ENCODE data around the gene EPHA10.
A peak's percentile ranks its signal among the peaks of the same experiment; 100 is the strongest.
"Not testable (repeated sequence)": the region's sequence is repeated elsewhere in the genome, so short reads cannot be mapped to it uniquely, and the experiment has no call there.

Gene EPHA10

DNA sequence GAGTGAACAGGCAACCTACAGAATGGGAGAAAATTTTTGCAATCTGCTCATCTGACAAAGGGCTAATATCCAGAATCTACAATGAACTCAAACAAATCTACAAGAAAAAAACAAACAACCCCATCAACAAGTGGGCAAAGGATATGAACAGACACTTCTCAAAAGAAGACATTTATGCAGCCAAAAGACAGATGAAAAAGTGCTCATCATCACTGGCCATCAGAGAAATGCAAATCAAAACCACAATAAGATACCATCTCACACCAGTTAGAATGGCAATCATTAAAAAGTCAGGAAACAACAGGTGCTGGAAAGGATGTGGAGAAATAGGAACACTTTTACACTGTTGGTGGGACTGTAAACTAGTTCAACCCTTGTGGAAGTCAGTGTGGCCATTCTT, 6.5 kb upstream of the EPHA10 start:
- DNase-seq (ENCODE audit: low read depth in 2 of 2): not testable (repeated sequence)

DNA sequence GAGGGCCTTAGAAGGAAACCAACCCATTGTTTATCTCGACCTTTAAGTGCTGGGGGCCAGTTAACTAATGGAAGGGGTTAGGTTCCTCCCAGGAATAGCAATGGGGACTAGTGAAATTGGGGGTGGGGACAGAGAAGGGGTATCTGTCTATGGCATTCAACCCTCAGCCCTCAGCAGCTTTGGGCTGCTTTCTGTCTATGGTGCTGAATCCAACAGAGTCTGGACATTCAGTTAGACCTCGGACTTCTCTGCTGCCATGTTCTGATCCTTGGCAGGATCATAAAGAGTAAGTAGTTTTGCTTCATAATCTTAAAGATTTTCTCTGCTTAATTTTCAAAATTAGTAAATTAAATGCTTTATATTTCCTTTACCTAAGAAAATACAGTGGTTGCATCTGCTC, 2.6 kb upstream of the EPHA10 start:
- no peak for DNase-seq (ENCODE audit: low read depth in 2 of 2)

DNA sequence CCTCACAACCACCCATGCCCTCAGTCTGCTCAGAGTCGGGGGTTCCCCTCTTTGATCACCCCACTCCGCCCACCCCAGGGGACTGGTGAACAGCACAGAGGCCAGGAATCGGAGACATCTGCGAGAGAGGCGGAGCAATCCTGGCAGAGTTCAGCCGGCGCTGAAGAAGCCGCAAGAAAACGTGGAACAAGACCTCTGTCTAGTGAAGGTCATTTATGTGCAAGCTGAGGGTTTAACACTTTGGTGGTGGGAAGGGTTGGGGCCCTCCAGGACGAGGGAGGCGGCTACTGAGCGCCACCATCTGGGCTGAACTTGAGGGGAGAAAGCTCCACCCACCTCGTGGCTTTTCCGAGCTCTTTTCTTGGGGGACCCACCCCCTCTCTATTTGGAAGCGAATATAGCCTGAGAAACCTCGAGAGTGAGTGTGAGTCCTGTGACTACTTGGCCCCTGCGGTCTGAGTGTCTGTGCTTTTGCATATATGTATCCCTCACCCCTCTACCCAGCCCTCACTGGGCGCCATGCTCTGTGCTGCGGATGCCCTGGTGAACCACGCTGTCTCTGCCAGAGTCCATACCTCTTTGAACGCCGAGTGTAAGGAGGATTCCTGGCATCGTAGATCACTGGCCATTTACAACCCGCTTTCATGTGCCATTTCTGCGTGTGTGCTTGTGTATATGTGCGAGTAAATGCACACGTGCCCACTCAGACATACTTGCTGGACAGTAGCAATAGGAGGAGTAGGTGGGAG, 1.2 kb upstream of the EPHA10 start:
- DNase-seq (ENCODE audit: low read depth in 2 of 2): no peak

DNA sequence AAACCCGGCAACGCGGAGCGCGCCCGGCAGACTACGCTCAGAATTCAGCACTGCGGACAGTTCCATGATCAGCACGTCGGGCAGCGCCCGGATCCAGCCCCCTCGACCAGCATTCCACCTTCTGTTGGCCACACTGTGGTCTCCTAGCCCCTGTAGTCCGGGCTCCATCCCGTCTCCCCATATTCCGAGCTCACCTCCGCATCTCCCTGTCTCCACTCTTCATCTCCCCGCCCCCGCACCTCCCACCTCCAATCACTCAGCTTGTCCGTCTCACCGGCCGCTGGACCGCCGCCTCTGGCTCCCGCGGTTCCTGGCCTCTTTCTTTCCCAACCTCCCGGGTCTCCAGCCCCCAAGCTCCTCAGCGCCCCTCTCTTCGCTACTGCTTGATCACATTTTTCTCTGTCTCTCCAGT, 500 bp downstream of the EPHA10 start:
- DNase-seq (ENCODE audit: low read depth in 2 of 2): peak; percentile 30 to 35

DNA sequence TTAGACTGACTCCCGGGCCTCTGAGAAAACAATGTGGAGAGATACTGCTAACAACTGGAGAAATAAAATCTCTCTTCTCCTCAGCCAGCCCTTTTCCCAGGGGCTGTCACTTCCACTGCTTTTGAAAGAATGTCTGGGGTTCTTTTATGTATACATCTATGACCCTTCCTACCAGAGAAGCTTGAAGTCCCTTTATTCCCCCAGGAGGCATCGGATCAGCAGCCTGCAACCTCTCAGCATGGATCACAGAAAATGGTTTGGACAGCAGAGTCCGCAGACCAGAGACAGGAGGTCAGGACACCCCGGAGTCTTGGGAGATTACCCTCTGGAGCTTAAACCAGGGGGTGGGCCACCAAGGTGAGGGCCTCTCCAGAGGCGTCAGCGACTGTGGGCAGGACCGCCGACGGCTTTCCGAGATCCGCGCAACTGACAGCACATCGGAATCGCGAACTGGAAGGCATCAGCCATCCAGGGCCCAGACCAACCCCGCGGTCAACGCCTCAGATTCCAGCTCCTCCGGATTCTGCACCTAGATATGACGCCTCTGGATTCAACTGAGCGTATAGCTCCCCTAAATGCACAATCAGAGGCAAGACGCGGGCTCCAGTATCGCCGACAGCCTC, 1.0 kb downstream of the EPHA10 start:
- DNase-seq (ENCODE audit: low read depth in 2 of 2): no peak

DNA sequence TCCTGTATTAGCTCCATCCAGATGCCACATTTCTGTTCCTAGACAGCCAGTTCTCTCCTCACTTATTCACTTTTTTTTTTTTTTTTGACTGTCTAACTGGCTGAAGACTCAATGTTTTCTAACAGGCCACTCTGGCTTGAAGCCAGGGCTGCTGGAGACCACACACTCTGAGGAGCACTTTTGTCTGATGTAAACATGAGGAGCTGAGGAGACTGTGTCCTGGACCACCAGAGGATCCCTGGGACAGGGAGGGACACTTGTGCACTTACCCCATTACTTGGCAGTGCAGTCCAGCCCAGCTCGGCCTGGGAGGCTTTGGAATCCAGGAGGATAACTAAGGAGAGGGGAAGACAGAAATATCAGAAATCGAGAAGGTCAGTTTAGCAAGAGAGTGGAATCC, 2.4 kb downstream of the EPHA10 start:
- DNase-seq (ENCODE audit: low read depth in 2 of 2): no peak

DNA sequence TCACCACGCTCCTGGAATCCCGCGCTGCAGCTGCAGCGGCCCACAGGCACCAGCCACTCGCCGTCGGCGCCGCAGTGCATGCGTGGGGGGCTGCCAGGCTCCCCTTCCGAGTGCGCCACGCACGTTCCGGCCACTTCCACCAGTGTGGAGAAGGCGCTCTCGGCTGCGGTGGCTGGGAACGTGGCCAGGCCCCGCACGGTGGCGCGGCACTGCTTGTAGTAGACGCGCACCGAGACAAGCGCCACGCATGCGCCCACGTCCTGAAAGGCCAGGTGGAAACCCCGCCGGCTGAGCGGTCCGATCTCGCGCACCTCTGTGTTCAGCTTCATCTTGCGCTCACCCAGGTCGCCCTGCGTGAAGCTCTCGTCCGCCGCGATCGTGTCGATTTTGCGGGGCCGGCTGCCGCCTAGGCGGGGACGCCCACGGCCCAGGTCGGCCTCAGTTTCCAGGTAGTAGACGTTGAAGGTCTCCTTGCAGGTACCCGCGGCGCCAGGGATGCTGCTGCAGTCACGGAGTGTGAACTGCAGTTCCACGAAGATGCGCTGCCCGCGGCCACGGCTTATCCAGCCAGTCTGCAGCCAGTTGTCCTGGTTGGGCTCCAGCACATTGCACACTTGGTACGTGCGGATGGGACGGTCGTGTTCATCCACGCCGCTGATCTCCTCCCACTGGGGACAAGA, 3.4 kb downstream of the EPHA10 start:
- DNase-seq (ENCODE audit: low read depth in 2 of 2): no peak

DNA sequence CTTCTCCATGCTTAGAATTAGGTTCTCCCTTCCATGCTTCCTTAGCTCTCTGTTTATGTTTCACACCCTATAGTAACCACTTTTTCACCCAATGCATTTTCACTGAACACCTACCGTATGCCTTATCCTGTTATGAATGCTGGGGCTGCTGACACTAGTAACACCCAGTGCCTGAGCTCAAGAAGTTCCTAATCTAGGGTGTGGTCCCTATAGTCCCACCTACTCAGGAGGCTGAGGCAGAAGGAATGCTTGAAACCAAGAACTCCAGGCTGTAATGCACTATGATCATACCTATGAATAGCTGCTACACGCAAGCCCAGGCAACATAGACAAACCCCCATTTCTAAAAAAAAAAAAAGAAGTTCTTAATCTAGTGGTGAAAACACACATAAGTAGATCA, 5.5 kb downstream of the EPHA10 start:
- no peak for DNase-seq (ENCODE audit: low read depth in 2 of 2)

DNA sequence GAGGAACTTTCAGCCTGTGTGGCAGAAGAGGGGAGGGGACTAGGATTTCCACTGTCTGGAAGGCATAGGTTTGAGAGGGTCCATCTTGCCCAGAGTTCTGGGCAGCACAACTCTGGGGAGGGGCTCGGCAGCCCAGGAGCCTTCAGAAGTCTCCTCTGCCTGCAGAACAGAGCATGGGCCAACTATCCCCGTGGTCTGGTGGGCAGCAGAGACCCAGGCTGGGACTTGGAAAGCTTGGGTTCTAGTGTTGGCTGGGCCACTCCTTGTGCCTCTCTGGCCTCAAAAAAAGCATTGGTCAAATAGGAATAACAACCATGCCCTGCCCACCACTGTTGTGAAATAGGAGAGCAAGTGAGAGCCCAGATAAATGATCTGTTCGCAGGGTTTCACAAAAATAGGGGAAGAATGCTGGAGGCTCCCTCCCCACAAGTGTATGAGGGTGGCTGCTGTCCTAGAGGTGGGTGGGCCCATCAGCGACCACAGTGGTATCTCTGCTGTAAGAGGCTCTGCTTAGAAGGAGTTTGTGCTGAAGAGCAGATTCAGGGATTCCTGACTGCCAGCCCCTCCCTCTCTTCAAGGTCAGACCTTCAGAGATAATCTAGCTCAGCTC, 8.9 kb downstream of the EPHA10 start:
- no peak for DNase-seq (ENCODE audit: low read depth in 2 of 2)

DNA sequence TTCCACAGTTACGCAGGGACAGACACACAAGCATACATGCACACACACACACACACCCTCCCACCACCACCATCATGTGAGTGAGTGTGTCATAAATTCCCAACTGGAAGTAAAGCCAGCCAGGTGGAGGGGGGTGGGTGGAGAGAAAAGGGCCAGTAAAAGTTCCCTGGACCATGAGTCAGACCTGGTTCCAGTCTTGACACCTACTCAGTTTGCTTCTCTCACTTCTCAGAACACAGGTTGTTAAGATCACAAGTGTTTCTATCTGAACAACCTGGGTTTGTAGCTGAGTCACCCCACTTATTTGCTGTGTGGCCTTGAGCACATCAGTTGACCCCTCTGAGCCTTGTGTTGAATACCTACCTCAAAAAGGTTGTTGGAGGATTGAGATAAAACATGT, 9.6 kb downstream of the EPHA10 start:
- peak in 1 of 2 donors; percentile 42 for DNase-seq (ENCODE audit: low read depth in 2 of 2)

DNA sequence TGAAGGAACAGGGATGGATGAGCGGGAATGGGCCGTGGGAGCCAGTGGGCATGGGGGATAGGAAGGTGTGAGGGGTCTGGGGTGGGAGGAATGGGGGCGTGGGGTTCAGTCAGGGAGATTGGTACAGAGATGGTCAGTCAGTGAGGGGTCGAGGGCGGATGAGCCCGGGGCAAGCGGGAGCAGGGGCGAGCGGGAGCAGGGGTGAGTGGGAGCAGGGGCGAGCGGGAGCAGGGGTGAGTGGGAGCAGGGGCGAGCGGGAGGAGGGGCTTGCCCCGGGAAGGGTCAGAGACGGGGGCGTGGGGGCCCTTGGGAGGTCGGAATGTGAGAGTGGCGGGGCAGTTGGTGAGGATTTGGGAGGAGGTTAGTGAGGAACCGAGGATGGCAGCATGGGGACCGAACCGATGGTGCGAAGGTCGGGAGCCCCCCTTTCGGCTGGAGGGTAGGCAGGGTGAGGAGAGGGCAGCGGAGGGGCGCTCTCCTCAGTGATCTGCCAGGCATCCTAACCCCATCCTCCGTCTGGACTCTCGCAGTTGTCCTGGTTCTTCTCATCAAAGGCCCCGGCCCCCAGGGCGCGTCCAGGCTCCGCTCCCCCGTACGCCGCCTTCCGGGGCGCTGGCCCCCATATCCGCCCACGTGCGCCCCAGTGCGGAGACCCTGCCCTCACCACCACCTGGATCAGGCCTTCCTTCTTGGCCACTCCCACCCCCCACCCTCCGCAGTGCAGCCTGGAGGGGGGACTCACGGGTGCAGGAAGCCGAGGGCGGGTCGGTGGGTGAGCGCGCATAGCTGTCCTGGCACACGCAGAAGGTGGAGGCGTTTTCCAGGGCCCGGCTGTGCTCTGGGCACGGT, 11.2 kb downstream of the EPHA10 start:
- no peak for DNase-seq (ENCODE audit: low read depth in 2 of 2)

DNA sequence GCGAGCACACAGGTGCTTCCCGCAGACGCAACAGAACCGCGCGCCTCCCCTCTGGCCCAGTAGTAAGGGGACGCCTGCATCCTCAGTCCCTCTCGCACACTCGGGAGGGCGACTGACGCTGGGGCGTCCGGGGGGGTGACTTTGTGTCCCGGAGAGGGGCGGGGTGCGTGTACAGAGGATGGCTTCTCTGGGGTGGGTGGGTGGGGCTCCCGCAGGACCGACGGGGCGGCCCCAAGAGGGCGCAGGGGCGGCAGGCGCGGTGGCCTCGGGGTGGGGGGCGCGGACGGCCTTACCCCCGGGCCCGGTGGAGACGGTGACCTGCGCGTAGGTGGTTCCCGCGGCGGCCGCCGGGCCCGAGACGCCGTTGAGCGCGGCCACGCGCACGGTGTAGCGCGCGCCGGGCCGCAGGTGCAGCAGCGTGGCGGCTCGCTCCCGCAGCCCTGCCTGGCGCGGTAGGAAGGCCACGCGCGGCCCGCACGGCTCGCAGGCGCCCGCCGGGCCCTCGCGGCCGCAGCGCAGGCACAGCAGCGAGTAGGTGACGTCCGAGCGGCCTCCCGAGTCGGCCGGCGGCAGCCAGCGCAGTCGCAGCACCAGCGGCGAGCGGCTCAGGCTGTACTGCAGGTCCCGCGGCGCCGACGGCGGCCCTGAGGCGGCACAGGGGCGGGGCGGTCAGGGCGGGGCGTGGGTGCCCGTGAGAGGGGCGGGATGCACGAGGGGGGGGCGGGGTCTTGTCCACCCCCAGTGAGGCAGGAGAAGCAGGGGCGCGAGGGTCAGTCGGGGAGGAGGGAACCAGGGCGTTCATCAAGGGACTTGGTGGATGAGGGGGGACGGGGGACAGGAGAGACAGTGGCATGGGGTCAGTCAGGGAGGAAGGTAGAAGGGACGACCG, 12.1 kb downstream of the EPHA10 start:
- DNase-seq (ENCODE audit: low read depth in 2 of 2): peak in 1 of 2 donors; percentile 31

DNA sequence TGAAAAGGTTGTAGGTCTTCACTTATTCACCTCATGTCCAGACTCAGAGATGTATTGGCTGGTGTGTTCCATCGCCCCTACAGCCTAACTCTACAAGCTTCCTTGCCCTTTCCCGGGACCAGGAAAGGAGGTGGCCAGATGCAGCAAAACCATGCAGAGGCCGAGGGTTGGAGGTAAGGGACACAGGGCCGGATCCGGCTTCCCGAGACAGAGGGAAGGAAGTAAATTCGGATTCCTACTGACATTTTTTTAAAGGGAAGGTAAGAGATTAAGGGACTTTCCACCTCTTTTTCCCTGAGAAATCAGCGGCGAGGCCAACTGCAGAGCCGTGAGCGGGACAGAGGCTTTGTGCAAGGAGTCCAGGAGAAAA, 12.7 kb downstream of the EPHA10 start:
- DNase-seq (ENCODE audit: low read depth in 2 of 2): no peak

DNA sequence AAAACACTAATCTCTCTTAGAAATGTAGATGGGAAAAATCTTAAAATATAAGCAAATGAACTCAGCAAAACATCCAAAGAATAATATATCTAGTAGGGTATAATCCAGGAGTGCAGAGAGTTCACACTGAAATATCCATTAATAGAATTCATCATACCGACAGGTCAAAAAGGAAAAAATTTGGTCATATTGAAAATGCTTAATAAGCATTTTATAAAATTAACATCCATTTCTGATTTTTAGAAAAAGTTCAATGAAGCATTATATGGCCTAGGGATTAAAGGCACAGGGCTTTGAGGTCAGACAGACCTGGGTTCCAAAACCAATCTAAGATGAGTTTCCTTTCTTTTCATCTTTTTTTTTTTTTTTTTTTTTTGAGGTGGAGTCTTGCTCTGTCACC, 16.4 kb downstream of the EPHA10 start:
- no peak for DNase-seq (ENCODE audit: low read depth in 2 of 2)

DNA sequence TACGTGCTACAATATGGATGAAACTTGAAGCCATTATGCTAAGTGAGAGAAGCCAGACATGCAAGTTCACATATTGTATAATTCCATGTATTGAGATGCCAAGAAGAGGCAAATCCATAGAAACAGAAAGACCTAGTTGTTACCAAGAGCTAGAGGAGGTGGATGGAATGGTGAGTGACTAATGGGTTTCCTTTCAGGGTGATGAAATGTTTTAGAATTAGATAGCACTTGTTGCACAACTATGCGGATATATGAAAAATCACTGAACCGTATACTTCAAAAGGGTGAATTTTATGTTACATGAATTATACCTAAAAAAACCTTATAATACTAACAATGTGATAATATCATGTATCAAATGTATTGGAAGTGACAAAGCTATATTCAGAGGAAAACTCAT, 18.1 kb downstream of the EPHA10 start:
- DNase-seq (ENCODE audit: low read depth in 2 of 2): no peak

DNA sequence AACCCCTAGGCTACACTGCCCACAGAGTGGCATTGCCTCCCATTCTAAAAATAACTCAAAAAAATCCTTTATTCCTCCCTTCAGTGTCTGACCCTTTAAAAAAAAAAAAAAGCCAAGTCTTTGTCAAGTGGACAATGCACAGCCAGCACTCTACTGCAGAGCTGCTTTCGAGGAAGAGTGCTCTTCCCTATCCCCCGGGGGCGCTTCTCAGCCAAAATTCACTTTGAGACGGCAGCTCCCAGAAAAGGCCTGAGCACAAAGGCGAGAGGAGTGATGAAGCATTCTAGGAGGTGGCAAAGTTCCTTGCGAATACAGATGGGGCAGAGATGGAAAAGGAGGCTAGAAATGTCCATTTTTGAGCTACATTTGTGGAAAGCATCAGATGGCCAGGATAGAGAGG, 23.3 kb downstream of the EPHA10 start:
- no peak for DNase-seq (ENCODE audit: low read depth in 2 of 2)

DNA sequence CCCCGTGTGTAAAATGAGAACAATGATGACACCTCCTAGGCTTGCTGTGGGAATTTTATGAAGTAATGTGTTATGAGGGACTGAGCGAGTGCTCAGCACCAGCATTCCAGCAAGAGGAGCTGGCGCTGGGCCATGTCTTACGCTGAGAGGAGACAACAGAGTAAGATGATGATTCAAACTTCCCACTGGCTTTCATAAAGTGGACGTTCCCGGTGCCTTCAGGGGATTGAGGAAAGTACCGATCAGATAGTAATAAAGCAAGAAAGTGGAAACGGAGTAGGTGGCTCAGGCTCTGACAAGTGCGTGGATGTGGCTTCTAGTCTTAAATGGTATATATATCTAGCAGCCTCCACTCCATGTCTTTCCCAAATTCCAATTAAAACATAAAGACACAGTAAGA, 23.8 kb downstream of the EPHA10 start:
- no peak for DNase-seq (ENCODE audit: low read depth in 2 of 2)

DNA sequence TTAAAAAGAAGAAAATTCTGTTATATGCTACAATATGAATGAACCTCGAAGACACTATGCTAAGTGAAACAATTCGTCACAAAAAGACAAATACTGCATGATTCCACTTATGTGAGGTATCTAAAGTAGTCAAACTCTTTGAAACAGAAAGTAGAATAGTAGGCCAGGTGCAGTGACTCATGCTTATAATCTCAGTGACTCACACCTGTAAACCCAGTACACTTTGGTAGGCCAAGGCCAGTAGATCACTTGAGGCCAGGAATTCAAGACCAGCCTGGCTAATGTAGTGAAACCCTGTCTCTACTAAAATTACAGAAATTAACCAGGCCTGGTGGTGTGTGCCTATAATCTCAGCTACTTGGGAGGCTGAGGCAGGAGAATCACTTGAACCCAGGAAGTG, 25.7 kb downstream of the EPHA10 start:
- no peak for DNase-seq (ENCODE audit: low read depth in 2 of 2)

DNA sequence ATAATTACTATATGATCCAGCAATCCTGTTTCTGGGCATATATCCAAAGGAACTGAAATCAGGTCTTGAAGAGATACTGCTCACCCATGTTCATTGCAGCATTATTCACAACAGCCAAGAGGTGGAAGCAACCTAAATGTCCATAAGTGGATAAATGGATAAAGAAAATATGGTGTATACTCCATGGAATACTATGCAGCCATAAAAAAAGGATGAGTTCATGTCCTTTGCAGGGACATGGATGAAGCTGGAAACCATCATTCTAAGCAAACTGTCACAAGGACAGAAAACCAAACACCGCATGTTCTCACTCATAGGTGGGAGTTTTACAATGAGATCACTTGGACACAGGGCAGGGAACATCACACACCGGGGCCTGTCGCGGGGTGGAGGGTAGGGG, 26.3 kb downstream of the EPHA10 start:
- not testable (repeated sequence) for DNase-seq (ENCODE audit: low read depth in 2 of 2)

DNA sequence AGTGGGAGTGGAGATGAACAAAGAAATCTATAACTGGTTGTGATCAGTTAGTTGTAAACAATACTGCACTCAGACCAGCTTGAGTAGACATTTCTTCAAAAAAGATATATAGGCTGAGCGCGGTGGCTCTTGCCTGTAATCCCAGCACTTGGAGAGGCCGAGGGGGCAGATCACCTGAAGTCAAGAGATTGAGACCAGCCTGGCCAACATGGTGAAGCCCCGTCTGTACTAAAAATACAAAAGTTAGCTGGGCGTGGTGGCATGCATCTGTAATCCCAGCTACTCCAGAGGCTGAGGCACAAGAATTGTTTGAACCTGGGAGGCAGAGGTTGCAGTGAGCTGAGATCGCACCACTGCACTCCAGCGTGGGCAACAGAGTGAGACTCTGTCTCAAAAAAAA, 26.9 kb downstream of the EPHA10 start:
- not testable (repeated sequence) for DNase-seq (ENCODE audit: low read depth in 2 of 2)

Data from stimulated activated CD4-positive, alpha-beta T cell treated with anti-CD3 and anti-CD28 coated beads, Interleukin-15, amount 100 ng/mL, for 48 hours (primary cell).